ENCODE measurements around the gene HDAC3.

HDAC3 gene

DNA sequence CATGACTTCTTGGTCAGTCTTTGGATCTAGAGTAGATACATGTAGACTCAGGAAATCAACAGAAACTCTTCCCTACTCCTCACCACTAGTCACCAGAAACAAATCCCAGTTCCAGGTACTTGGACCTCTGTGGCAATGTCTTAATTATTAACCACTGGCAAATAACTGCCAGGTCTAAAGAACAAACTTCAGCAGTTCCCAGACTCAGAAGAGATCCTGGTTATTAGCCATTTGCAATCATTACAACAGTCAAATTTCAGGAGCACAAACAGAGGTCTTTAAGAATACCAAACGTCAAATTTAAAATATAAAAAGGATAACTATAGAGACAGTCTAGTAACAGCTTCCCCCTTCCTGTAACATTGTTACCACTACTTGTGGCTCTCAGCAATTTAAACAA lies 28.1 kb downstream of the HDAC3 start:
- peaks cover 0 to 3% of the 10 kb centered on the region in 2 experiments; a peak in 1 of 3 replicates for H3K36me3 ChIP-seq (ENCODE audit: control insufficient read depth in 2 of 2, insufficient read depth in 1 of 2, low read length in 2 of 2)
- TF ChIP-seq, protein P1, sequence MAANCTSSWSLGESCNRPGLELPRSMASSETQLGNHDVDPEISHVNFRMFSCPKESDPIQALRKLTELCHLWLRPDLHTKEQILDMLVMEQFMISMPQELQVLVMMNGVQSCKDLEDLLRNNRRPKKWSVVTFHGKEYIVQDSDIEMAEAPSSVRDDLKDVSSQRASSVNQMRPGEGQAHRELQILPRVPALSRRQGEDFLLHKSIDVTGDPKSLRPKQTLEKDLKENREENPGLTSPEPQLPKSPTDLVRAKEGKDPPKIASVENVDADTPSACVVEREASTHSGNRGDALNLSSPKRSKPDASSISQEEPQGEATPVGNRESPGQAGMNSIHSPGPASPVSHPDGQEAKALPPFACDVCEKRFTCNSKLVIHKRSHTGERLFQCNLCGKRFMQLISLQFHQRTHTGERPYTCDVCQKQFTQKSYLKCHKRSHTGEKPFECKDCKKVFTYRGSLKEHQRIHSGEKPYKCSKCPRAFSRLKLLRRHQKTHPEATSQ (tag by site-specific recombination; IDR thresholded peaks at IDR 0.05), result no peak
- TF ChIP-seq ZNF510 (tag by site-specific recombination; IDR thresholded peaks at IDR 0.05; ENCODE audit: insufficient replicate concordance) (no peak), ZNF16 (tag by site-specific recombination; IDR thresholded peaks at IDR 0.05; ENCODE audit: low read depth) (no peak), ZNF24 (tag by site-specific recombination; IDR thresholded peaks at IDR 0.05) (no peak), ZNF843 (tag by site-specific recombination; IDR thresholded peaks at IDR 0.05) (no peak)
- TF ChIP-seq, protein P2, sequence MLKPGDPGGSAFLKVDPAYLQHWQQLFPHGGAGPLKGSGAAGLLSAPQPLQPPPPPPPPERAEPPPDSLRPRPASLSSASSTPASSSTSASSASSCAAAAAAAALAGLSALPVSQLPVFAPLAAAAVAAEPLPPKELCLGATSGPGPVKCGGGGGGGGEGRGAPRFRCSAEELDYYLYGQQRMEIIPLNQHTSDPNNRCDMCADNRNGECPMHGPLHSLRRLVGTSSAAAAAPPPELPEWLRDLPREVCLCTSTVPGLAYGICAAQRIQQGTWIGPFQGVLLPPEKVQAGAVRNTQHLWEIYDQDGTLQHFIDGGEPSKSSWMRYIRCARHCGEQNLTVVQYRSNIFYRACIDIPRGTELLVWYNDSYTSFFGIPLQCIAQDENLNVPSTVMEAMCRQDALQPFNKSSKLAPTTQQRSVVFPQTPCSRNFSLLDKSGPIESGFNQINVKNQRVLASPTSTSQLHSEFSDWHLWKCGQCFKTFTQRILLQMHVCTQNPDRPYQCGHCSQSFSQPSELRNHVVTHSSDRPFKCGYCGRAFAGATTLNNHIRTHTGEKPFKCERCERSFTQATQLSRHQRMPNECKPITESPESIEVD (tag by site-specific recombination; IDR thresholded peaks at IDR 0.05), result no peak
- POLR2A ChIA-PET, result no interaction called here
- no peak overlapping the region for H3K4me3 ChIP-seq (ENCODE audit: low read depth, low read length)
- CTCF ChIA-PET, result interaction anchor here (1.7 to 3.7 kb wide), 3 partner anchors 10 to 41 kb away, joined by 6 to 25 read pairs (median 19); partner anchors contain the start of gene DIAPH1
- no peaks in the 10 kb centered on the region for H3K9me3 ChIP-seq (ENCODE audit: control insufficient read depth, insufficient read depth, low read depth, low read length)
- peaks cover 11% of the 10 kb centered on the region; the same call in 1 of the 2 replicates for H3K4me1 ChIP-seq (ENCODE audit: control insufficient read depth, insufficient read depth, low read length)
- no peak overlapping the region for H3K27ac ChIP-seq (ENCODE audit: extremely low read depth, low read depth, low read length)

DNA sequence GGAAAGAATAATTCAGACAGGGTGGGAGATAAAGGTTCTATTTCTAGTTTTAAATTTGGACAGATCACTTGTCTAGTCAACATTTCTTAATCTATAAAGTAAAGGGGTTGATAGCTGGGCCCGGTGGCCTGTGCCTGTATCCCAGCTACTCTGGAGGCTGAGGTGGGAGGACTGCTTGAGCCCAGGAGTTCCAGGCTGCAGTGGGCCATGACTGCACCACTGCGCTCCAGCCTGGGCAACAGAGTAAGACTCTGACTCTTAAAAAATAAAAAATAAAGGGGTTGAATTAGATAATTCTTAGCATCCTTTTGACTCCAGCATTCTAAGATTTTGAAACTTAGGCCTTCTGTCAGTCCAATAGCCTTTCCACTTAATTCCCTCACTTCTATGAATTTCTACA lies 28.6 kb downstream of the HDAC3 start:
- H3K9me3 ChIP-seq (ENCODE audit: control insufficient read depth, insufficient read depth, low read depth, low read length), result no peaks in the 10 kb centered on the region
- H3K36me3 ChIP-seq (ENCODE audit: control insufficient read depth in 2 of 2, insufficient read depth in 1 of 2, low read length in 2 of 2), result peaks cover 0 to 3% of the 10 kb centered on the region in 2 experiments; a peak in 1 of 3 replicates
- peaks cover 6% of the 10 kb centered on the region; the same call in 1 of the 2 replicates for H3K4me1 ChIP-seq (ENCODE audit: control insufficient read depth, insufficient read depth, low read length)
- no peak for TF ChIP-seq ZNF623 (tag by site-specific recombination; IDR thresholded peaks at IDR 0.05)
- H3K27ac ChIP-seq (ENCODE audit: extremely low read depth, low read depth, low read length), result no peak overlapping the region
- no peak overlapping the region for H3K4me3 ChIP-seq (ENCODE audit: low read depth, low read length)
- CTCF ChIA-PET, result interaction anchor here (0.5 to 3.7 kb wide), 5 partner anchors 10 to 390 kb away, joined by 3 to 25 read pairs (median 6); partner anchors contain the start of gene DIAPH1
- POLR2A ChIA-PET, result interaction anchor here (1.3 kb wide), 1 partner anchor 10 kb away, joined by 7 read pairs; no protein-coding TSS in a partner anchor

DNA sequence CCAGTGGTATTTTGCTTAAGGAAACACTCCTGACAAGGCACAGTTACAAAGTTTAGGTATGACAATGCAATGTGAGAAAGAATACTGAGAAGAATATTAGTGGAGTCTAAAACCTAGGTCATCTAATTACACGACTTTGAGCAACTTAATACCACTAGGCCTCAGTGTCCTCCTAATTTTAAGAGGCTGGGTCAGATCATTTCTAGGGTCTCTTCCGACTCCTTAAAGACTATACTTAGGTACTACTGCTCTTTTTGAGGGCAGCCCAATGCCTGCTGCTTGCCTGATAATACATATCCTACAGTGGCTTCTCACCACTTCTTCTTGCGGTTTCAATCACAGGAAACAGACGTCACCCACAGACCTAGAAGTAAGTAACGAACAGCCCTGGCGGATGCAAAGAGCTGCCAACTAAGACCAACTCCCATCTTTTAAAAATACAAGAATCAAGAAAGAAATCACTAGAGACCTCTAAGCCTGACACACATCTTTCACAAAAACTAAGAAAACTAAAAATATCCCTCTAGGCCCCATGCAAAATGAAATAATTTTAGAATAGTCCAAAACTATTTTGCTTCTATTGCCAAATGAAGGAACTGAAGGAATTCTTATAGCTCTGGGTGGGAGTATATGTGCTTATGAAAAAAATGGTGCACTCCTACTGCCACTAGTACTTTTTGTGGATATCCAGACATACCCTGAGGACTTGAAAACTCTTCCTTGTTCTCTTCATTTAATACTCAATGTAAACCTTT lies 30.9 kb downstream of the HDAC3 start:
- H3K27ac ChIP-seq (ENCODE audit: extremely low read depth, low read depth, low read length), result no peak overlapping the region
- CTCF ChIA-PET, result interaction anchor here (1.6 to 3.7 kb wide), 2 partner anchors 12 to 38 kb away, joined by 3 to 25 read pairs; partner anchors contain the start of gene DIAPH1
- TF ChIP-seq, protein P3, sequence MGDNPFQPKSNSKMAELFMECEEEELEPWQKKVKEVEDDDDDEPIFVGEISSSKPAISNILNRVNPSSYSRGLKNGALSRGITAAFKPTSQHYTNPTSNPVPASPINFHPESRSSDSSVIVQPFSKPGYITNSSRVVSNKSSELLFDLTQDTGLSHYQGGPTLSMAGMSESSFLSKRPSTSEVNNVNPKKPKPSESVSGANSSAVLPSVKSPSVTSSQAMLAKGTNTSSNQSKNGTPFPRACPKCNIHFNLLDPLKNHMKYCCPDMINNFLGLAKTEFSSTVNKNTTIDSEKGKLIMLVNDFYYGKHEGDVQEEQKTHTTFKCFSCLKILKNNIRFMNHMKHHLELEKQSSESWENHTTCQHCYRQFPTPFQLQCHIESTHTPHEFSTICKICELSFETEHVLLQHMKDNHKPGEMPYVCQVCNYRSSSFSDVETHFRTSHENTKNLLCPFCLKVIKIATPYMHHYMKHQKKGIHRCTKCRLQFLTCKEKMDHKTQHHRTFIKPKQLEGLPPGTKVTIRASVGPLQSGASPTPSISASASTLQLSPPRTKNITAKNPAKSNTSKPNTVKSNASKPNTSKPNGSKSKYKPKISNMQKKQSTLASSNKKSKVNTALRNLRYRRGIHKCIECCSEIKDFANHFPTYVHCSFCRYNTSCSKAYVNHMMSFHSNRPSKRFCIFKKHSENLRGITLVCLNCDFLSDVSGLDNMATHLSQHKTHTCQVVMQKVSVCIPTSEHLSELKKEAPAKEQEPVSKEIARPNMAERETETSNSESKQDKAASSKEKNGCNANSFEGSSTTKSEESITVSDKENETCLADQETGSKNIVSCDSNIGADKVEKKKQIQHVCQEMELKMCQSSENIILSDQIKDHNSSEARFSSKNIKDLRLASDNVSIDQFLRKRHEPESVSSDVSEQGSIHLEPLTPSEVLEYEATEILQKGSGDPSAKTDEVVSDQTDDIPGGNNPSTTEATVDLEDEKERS (tag by site-specific recombination; IDR thresholded peaks at IDR 0.05), result no peak
- TF ChIP-seq ZNF426 (tag by site-specific recombination; IDR thresholded peaks at IDR 0.05) (no peak), SP2 (tag by site-specific recombination; IDR thresholded peaks at IDR 0.05) (no peak), RBAK (tag by site-specific recombination; IDR thresholded peaks at IDR 0.05) (no peak), ZNF776 (tag by site-specific recombination; IDR thresholded peaks at IDR 0.05; ENCODE audit: borderline replicate concordance) (no peak), ZBTB8A (tag by site-specific recombination; IDR thresholded peaks at IDR 0.05) (no peak), ZFP41 (tag by site-specific recombination; IDR thresholded peaks at IDR 0.05; ENCODE audit: borderline replicate concordance) (no peak), KLF16 (tag by site-specific recombination; IDR thresholded peaks at IDR 0.05) (no peak), ZNF548 (tag by site-specific recombination; IDR thresholded peaks at IDR 0.05) (no peak)
- TF ChIP-seq, protein P4, sequence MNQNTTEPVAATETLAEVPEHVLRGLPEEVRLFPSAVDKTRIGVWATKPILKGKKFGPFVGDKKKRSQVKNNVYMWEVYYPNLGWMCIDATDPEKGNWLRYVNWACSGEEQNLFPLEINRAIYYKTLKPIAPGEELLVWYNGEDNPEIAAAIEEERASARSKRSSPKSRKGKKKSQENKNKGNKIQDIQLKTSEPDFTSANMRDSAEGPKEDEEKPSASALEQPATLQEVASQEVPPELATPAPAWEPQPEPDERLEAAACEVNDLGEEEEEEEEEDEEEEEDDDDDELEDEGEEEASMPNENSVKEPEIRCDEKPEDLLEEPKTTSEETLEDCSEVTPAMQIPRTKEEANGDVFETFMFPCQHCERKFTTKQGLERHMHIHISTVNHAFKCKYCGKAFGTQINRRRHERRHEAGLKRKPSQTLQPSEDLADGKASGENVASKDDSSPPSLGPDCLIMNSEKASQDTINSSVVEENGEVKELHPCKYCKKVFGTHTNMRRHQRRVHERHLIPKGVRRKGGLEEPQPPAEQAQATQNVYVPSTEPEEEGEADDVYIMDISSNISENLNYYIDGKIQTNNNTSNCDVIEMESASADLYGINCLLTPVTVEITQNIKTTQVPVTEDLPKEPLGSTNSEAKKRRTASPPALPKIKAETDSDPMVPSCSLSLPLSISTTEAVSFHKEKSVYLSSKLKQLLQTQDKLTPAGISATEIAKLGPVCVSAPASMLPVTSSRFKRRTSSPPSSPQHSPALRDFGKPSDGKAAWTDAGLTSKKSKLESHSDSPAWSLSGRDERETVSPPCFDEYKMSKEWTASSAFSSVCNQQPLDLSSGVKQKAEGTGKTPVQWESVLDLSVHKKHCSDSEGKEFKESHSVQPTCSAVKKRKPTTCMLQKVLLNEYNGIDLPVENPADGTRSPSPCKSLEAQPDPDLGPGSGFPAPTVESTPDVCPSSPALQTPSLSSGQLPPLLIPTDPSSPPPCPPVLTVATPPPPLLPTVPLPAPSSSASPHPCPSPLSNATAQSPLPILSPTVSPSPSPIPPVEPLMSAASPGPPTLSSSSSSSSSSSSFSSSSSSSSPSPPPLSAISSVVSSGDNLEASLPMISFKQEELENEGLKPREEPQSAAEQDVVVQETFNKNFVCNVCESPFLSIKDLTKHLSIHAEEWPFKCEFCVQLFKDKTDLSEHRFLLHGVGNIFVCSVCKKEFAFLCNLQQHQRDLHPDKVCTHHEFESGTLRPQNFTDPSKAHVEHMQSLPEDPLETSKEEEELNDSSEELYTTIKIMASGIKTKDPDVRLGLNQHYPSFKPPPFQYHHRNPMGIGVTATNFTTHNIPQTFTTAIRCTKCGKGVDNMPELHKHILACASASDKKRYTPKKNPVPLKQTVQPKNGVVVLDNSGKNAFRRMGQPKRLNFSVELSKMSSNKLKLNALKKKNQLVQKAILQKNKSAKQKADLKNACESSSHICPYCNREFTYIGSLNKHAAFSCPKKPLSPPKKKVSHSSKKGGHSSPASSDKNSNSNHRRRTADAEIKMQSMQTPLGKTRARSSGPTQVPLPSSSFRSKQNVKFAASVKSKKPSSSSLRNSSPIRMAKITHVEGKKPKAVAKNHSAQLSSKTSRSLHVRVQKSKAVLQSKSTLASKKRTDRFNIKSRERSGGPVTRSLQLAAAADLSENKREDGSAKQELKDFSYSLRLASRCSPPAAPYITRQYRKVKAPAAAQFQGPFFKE (tag by site-specific recombination; IDR thresholded peaks at IDR 0.05; ENCODE audit: borderline replicate concordance), result no peak

More for the DNA sequence above, 30.9 kb downstream of the HDAC3 start:
- Histone ChIP-seq H3K36me3 (ENCODE audit: control insufficient read depth in 2 of 2, insufficient read depth in 1 of 2, low read length in 2 of 2) (no peaks in the 10 kb centered on the region), H3K9me3 (ENCODE audit: control insufficient read depth, insufficient read depth, low read depth, low read length) (no peaks in the 10 kb centered on the region), H3K4me1 (ENCODE audit: control insufficient read depth, insufficient read depth, low read length) (0 out of 2 replicates have a peak, but pooled peaks cover 4% of the 10 kb centered on the region), H3K4me3 (ENCODE audit: low read depth, low read length) (no peak overlapping the region)
- POLR2A ChIA-PET, result interaction anchor here (1.6 kb wide), 1 partner anchor 31 kb away, joined by 4 read pairs; the partner anchor contains the start of gene RELL2

Measured in HEK293 (cell line).